Fibroblast of gingiva (primary cell): ENCODE results near the gene WWOX.

Experiments
- DNase-seq: peaks from one replicate; pipeline ENCODE4 v3.0.0-alpha.2; 2011; ENCODE audit warnings: low read depth

WWOX gene

GRCh38 chr16:78105517-78105916 is 6.1 kb downstream of the WWOX start:
- DNase-seq = no peak

GRCh38 chr16:78106686-78107085 is 7.2 kb downstream of the WWOX start:
- DNase-seq = no peak

GRCh38 chr16:78108451-78108850 is 9.0 kb downstream of the WWOX start:
- DNase-seq = no peak

GRCh38 chr16:78113258-78113657 is 13.8 kb downstream of the WWOX start:
- DNase-seq = no peak

- DNase-seq = no peak
Observed at GRCh38 chr16:78115659-78116058, 16.2 kb downstream of the WWOX start.

GRCh38 chr16:78116946-78117345 is 17.5 kb downstream of the WWOX start:
- no peak for DNase-seq

- no peak for DNase-seq
Observed at GRCh38 chr16:78117391-78117790, 17.9 kb downstream of the WWOX start.

- no peak for DNase-seq
Observed at GRCh38 chr16:78118469-78119025, 19.1 kb downstream of the WWOX start.

GRCh38 chr16:78122774-78123315 is 23.4 kb downstream of the WWOX start:
- DNase-seq = peak; percentile 40

- no peak for DNase-seq
Observed at GRCh38 chr16:78125112-78125844, 25.8 kb downstream of the WWOX start.

GRCh38 chr16:78126662-78127061 is 27.2 kb downstream of the WWOX start:
- DNase-seq = no peak

GRCh38 chr16:78127130-78127529 is 27.7 kb downstream of the WWOX start:
- peak; percentile 85 for DNase-seq

GRCh38 chr16:78128913-78129312 is 29.5 kb downstream of the WWOX start:
- DNase-seq = no peak

- peak; percentile 55 for DNase-seq
Observed at GRCh38 chr16:78129349-78129748, 29.9 kb downstream of the WWOX start.

- DNase-seq = no peak
Observed at GRCh38 chr16:78130083-78130608, 30.7 kb downstream of the WWOX start.

- no peak for DNase-seq
Observed at GRCh38 chr16:78130950-78131349, 31.5 kb downstream of the WWOX start.

- no peak for DNase-seq
Observed at GRCh38 chr16:78133919-78134318, 34.5 kb downstream of the WWOX start.

- no peak for DNase-seq
Observed at GRCh38 chr16:78134944-78135619, 35.6 kb downstream of the WWOX start.

GRCh38 chr16:78137179-78137578 is 37.7 kb downstream of the WWOX start:
- DNase-seq = no peak

GRCh38 chr16:78137782-78138616 is 38.5 kb downstream of the WWOX start:
- DNase-seq = no peak

GRCh38 chr16:78140818-78141466 is 41.5 kb downstream of the WWOX start:
- no peak for DNase-seq
